ENCODE measurements around the gene RADIL.

The RADIL gene

DNA sequence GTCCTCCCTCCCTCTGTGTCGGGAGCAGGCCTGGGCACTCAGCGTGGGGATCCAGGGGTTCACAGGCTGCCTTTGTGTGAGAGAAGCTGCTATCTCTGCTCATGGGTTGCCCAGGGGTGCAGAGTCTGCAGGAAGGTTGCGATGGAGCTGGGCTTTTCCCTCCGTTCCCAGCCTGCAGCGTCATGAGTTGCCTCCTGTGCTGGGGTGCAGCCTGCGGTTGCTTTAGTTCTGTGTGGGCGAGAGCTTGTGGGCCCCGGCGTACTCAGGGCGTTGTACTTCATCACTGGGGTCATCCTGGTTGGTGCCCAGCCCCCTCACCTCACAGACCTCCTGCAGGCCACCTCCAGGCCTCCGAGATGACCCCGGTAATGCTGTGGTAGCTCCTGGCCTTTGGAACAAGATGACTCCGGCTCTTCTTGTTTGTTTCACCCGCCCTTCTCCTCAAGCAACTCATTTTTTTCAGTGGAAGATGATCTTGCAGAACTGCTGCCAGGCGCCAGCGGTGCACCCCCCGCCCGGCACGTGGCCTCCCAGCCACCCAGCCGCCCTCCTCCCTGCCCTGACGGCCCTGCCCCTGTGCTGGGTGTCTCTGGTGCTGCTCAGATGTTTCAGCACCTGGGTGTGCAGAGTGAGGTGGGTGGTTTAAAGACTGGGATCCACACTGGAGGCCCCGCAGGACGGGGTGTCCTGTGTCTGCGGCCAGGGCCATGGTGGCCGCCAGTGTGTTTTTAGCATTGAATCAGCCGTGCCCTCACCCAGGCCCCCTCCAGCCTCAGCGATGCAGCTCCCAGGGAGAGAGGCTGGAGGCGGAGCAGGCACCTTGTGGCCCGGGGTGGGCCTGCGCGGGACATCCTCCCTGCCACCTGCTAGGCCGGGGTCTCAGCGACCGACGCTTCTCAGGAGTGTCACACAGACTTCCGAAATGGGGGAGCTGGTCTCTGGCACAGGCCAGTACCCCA lies 100.9 kb downstream of the RADIL start:
- TF ChIP-seq ARNT (IDR thresholded peaks at IDR 0.05) (no peak), SUZ12 (IDR thresholded peaks at IDR 0.05) (no peak), FOXM1 (IDR thresholded peaks at IDR 0.05; ENCODE audit: borderline replicate concordance) (no peak), HDGF (IDR thresholded peaks at IDR 0.05; ENCODE audit: borderline replicate concordance) (no peak), BHLHE40 (IDR thresholded peaks at IDR 0.05; ENCODE audit: borderline replicate concordance) (no peak), NFRKB (IDR thresholded peaks at IDR 0.05) (no peak), ZNF384 (IDR thresholded peaks at IDR 0.05) (no peak), CTBP1 (IDR thresholded peaks at IDR 0.05; ENCODE audit: borderline replicate concordance) (no peak), FOXA1 (IDR thresholded peaks at IDR 0.05) (no peak), LEF1 (IDR thresholded peaks at IDR 0.05; ENCODE audit: borderline replicate concordance) (no peak), SP1 (IDR thresholded peaks at IDR 0.05) (no peak), ELF4 (IDR thresholded peaks at IDR 0.05) (no peak), FOXK2 (IDR thresholded peaks at IDR 0.05) (no peak), TARDBP (IDR thresholded peaks at IDR 0.05) (no peak), L3MBTL2 (conservative IDR thresholded peaks at IDR 0.05) (no peak)
- TF ChIP-seq, protein P1, sequence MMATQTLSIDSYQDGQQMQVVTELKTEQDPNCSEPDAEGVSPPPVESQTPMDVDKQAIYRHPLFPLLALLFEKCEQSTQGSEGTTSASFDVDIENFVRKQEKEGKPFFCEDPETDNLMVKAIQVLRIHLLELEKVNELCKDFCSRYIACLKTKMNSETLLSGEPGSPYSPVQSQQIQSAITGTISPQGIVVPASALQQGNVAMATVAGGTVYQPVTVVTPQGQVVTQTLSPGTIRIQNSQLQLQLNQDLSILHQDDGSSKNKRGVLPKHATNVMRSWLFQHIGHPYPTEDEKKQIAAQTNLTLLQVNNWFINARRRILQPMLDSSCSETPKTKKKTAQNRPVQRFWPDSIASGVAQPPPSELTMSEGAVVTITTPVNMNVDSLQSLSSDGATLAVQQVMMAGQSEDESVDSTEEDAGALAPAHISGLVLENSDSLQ (IDR thresholded peaks at IDR 0.05): no peak
- ChIA-PET CTCF (no interaction called here), POLR2A (no interaction called here)
- no peak for DNase-seq (ENCODE audit: extremely low spot score)

DNA sequence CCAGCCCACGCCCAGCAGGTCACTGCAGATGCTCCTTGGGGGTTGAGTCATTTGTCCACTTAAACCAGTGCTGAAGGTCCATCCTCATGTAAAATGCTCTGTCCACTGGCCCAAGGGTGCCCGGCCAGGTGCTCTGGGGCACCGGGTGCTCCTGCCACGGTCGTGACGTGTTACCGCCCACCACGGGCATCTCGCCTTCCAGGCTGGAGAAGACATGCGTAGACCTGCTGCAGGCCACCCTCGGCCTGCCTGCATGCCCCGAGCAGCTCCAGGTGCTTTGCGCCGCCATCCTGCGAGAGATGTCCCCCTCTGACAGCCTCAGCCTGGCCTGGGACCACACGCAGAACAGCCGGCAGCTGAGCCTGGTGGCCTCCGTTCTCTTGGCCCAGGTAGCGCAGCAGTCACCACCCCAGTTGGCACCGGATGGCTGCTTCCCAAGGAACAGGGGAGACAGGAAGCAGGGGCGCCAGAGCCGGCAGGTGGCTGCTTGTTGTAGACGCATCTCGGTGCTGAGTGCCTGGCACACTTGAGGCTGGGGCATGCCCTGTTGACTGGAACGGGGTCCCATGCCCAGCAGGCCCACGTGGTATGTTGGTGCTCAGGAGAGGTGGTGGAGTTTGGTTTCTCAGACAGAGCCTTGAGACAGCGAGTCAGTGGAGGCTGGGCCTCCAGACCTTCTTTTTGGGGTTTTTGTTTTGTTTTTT lies 102.0 kb downstream of the RADIL start:
- CTCF ChIA-PET: no interaction called here
- no peak for TF ChIP-seq L3MBTL2 (conservative IDR thresholded peaks at IDR 0.05)
- TF ChIP-seq, protein P1 (IDR thresholded peaks at IDR 0.05): no peak
- TF ChIP-seq FOXA1 (IDR thresholded peaks at IDR 0.05): no peak
- no peak for TF ChIP-seq ELF4 (IDR thresholded peaks at IDR 0.05)
- TF ChIP-seq FOXM1 (IDR thresholded peaks at IDR 0.05; ENCODE audit: borderline replicate concordance): no peak
- no peak for TF ChIP-seq SUZ12 (IDR thresholded peaks at IDR 0.05)
- no peak for TF ChIP-seq FOXK2 (IDR thresholded peaks at IDR 0.05)
- no peak for TF ChIP-seq ZNF384 (IDR thresholded peaks at IDR 0.05)
- TF ChIP-seq LEF1 (IDR thresholded peaks at IDR 0.05; ENCODE audit: borderline replicate concordance): no peak
- no peak for TF ChIP-seq HDGF (IDR thresholded peaks at IDR 0.05; ENCODE audit: borderline replicate concordance)
- DNase-seq (ENCODE audit: extremely low spot score): no peak
- POLR2A ChIA-PET: no interaction called here

DNA sequence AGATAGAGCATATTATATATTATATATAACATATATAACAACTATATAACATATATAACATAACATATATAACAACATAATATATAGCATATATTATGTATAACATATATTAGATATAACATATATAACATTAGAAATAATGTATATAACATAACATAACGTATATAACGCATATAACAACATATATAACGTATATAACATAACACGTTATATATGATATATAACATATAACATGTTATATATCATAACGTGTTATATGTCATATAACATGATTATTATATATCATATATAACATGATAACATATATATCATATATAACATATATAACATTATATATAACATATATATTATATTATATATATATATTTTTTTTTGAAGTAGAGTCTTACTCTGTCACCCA lies 104.4 kb downstream of the RADIL start:
- ChIA-PET POLR2A (no interaction called here), CTCF (no interaction called here)
- no peak for TF ChIP-seq SUZ12 (IDR thresholded peaks at IDR 0.05)
- no peak for DNase-seq (ENCODE audit: extremely low spot score)

DNA sequence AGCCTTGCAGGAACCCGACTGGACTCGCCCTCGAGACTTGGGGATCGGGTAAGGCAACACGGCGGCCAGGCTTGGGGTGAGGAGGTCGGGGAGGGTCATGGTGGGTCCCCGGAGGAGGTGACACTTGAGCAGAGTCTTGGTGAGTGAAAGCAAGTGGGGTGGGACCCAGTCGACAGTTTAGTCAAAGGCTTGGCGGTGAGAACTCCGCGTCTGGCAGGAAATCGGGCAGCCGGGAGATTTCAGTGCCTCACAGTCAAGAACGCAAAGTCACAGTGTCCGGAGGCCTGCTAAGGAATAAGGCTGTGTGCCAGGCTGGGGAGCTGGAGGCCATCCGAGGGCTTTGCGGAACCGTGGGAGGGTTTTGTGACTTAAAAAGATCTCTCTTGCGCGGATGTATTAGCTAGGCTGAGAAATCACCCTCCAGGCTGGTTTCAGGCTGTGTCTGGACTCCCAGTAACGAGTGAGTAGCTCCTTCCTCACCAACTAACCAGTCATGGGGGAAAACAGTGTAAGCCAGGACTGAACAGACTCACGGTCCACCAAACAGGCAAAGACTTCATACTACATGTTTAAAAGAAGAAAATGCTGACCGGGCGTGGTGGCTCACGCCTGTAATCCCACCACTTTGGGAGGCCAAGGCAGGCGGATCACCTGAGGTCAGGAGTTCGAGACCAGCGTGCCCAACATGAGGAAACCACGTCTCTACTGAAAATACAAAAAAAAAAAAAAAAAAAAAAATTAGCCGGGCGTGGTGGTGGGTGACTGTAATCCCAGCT lies 107.5 kb downstream of the RADIL start:
- ChIA-PET POLR2A (interaction anchor here (0.8 to 1.3 kb wide), 7 partner anchors 8 to 134 kb away, joined by 3 to 5 read pairs (median 3); no protein-coding TSS in a partner anchor), CTCF (interaction anchor here (0.6 kb wide), 1 partner anchor 1914 kb away, joined by 3 read pairs; no protein-coding TSS in a partner anchor)
- TF ChIP-seq HDGF (IDR thresholded peaks at IDR 0.05; ENCODE audit: borderline replicate concordance): no peak
- no peak for TF ChIP-seq BHLHE40 (IDR thresholded peaks at IDR 0.05; ENCODE audit: borderline replicate concordance)
- no peak for TF ChIP-seq LEF1 (IDR thresholded peaks at IDR 0.05; ENCODE audit: borderline replicate concordance)
- no peak for TF ChIP-seq TARDBP (IDR thresholded peaks at IDR 0.05)
- no peak for TF ChIP-seq ZNF384 (IDR thresholded peaks at IDR 0.05)
- no peak for TF ChIP-seq FOXK2 (IDR thresholded peaks at IDR 0.05)
- no peak for TF ChIP-seq SP1 (IDR thresholded peaks at IDR 0.05)
- TF ChIP-seq NFRKB (IDR thresholded peaks at IDR 0.05): no peak
- DNase-seq (ENCODE audit: extremely low spot score): no peak

DNA sequence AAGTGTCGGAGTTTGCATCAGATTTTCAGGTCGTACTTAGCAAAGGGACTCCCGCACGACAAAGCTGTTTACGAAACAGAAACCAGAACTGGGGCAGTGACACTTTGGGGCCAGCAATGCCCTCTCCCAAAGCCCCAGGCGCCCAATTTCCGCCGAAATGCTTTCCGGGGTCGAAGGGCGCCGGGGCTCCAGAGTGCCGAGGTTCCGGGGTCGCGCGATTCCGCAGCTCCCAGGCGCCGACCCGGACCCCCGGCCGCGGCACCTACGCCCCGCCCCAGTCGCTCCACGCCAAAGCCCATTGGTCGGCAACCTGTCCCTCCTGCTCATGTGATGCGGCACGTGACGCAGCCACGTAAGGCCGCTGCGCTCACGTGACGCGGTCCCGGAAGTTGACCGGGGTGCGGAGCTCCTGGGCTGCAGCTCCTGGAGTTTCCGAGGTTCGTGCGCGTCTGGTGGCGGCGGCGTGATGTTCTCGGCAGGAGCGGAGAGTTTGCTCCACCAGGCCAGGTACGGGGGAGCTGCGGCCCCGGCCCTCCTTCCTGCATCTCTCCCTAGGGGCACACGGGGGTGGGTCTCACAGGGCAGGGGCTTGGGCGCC lies 108.2 kb downstream of the RADIL start, which contains the start of gene AP5Z1:
Gene AP5Z1, plus strand, starts transcription at position 374 of the 598 bp plus-strand sequence. Its CDS starts 93 bp downstream, at position 467.
- TF ChIP-seq ARNT (IDR thresholded peaks at IDR 0.05): no peak
- TF ChIP-seq LEF1 (IDR thresholded peaks at IDR 0.05; ENCODE audit: borderline replicate concordance): no peak
- no peak for TF ChIP-seq FOXM1 (IDR thresholded peaks at IDR 0.05; ENCODE audit: borderline replicate concordance)
- TF ChIP-seq NFRKB (IDR thresholded peaks at IDR 0.05): no peak
- peak; percentile 77 for TF ChIP-seq ELF4 (IDR thresholded peaks at IDR 0.05)
- TF ChIP-seq, protein P1 (IDR thresholded peaks at IDR 0.05): peak; percentile 97
- peak; percentile 98 for DNase-seq (ENCODE audit: extremely low spot score)
- POLR2A ChIA-PET: interaction anchor here (0.8 to 1.3 kb wide), 8 partner anchors 9 to 134 kb away, joined by 3 to 5 read pairs (median 3); no protein-coding TSS in a partner anchor
- CTCF ChIA-PET: no interaction called here

Measured in HEK293T (cell line).